Breast epithelium (tissue), 4 donors: Measurements from ENCODE around the gene SS18L1. TPM values are rescaled to one million over a fixed set of nuclear protein-coding genes. Genes with fewer than 3 reads are reported as not detected.

Experiments
- DNase-seq, 2 donors: peaks; one replicate each; pipeline ENCODE4 v3.0.0-alpha.2; 2019; ENCODE audit warnings: low spot score in 2 of 2
- H3K27ac ChIP-seq, 2 donors: fragments of 200-600 bp; sonication (generic) in 1 of 2; one replicate each; pipeline ENCODE4 v1.5.1; 2016 to 2019; ENCODE audit warnings: mild to moderate bottlenecking in 1 of 2
- H3K27me3 ChIP-seq, 2 donors: fragments of 200-600 bp; sonication (generic) in 1 of 2; one replicate each; pipeline versions ENCODE4 v1.5.1 to v1.6.0; 2017 to 2019; ENCODE audit warnings: control low read depth in 1 of 2, mild to moderate bottlenecking in 1 of 2
- H3K36me3 ChIP-seq: fragments of 200-600 bp; one replicate; pipeline ENCODE4 v1.5.1; 2019
- H3K4me1 ChIP-seq, 2 donors: fragments of 200-600 bp; sonication (generic); one replicate each; pipeline ENCODE4 v1.5.1; 2016 to 2019; ENCODE audit warnings: control low read depth in 1 of 2
- H3K4me3 ChIP-seq, 3 donors: fragments of 200-600 bp; sonication (generic); 1 replicate in 2 of 3; 2 replicates in 1 of 3; pipeline ENCODE4 v1.5.1; 2016 to 2019; ENCODE audit warnings: mild to moderate bottlenecking in 3 of 3, moderate library complexity in 2 of 3
- H3K9me3 ChIP-seq, 2 donors: fragments of 200-600 bp; sonication (generic) in 1 of 2; one replicate each; pipeline ENCODE4 v1.5.1; 2016 to 2019; ENCODE audit warnings: control low read depth in 1 of 2
- POLR2A ChIP-seq: fragments of 450-650 bp; IDR thresholded peaks from one replicate; pipeline ENCODE4 v1.6.1; 2016; ENCODE audit warnings: antibody characterized with exemption, mild to moderate bottlenecking, moderate library complexity
- POLR2AphosphoS5 ChIP-seq, 3 donors: sonication (generic); formaldehyde crosslinking; IDR thresholded peaks; one replicate each; pipeline ENCODE4 v1.6.1; 2017; ENCODE audit warnings: antibody characterized with exemption in 3 of 3
- intact Hi-C: fragments of 100-400 bp; cut with DNase I; formaldehyde crosslinking; loops from one replicate; pipeline ENCODE4 v1.15.1; 2023; ENCODE audit warnings: low total_unique reads
- total RNA-seq, 3 donors: library from RNA; depleted of rRNA; stranded (reverse); fragments of >200 nt; gene quantifications; one replicate each; pipeline ENCODE4 v1.1.0, GENCODE V29; 2016
- TF ChIP-seq, protein P1 (sequence below), 3 donors: fragments of 450-650 bp; IDR thresholded peaks; one replicate each; pipeline ENCODE4 v1.5.1; 2016 to 2017; ENCODE audit warnings: antibody characterized with exemption in 3 of 3, mild to moderate bottlenecking in 3 of 3, moderate library complexity in 3 of 3

The SS18L1 gene
- total RNA-seq, 3 donors from 2014 or later, result 12.5 to 18.4 (median 14.4) TPM

DNA sequence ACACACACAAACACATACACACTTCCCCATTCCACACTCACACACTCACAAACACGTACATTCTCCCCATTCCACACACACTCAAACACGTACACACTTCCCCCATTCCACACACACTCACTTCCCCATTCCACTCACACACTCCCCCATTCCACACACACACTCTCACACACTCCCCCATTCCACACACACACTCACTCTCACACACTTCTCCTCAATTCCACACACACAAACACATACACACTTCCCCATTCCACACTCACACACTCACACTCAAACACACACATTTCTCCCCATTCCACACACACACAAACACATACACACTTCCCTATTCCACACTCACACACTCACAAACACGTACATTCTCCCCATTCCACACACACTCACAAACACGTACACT lies 86.1 kb downstream of the SS18L1 start:
- no peaks in the 10 kb centered on the region for H3K4me1 ChIP-seq
- intact Hi-C loops, result no loop called here
- TF ChIP-seq POLR2A (no peak), POLR2AphosphoS5 (IDR thresholded peaks at IDR 0.05) (no peak)
- TF ChIP-seq, protein P1, sequence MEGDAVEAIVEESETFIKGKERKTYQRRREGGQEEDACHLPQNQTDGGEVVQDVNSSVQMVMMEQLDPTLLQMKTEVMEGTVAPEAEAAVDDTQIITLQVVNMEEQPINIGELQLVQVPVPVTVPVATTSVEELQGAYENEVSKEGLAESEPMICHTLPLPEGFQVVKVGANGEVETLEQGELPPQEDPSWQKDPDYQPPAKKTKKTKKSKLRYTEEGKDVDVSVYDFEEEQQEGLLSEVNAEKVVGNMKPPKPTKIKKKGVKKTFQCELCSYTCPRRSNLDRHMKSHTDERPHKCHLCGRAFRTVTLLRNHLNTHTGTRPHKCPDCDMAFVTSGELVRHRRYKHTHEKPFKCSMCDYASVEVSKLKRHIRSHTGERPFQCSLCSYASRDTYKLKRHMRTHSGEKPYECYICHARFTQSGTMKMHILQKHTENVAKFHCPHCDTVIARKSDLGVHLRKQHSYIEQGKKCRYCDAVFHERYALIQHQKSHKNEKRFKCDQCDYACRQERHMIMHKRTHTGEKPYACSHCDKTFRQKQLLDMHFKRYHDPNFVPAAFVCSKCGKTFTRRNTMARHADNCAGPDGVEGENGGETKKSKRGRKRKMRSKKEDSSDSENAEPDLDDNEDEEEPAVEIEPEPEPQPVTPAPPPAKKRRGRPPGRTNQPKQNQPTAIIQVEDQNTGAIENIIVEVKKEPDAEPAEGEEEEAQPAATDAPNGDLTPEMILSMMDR (IDR thresholded peaks at IDR 0.05), result no peak
- peaks cover 0 to 25% of the 10 kb centered on the region in 2 donors for H3K27me3 ChIP-seq
- no peak for DNase-seq
- H3K4me3 ChIP-seq, result no peak overlapping the region
- H3K27ac ChIP-seq, result no peak overlapping the region
- no peaks in the 10 kb centered on the region for H3K9me3 ChIP-seq
- no peaks in the 10 kb centered on the region for H3K36me3 ChIP-seq

DNA sequence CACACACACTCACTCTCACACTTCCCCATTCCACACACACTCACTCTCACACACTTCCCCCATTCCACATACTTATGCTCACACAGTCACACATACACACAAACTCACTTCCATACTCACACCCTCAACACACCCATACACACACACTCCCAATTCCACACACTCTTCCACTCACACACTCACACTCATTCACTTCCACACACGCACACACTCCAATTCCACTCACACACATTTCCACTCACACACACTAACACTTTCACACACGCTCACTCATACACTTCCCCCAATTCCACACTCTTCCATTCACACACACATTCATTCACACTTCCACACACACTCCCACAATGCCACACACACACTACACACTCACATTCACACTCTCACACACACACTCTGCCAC lies 86.7 kb downstream of the SS18L1 start:
- no peaks in the 10 kb centered on the region for H3K4me1 ChIP-seq
- no peak overlapping the region for H3K27ac ChIP-seq
- peaks cover 0 to 20% of the 10 kb centered on the region in 2 donors for H3K27me3 ChIP-seq
- intact Hi-C loops, result no loop called here
- no peaks in the 10 kb centered on the region for H3K9me3 ChIP-seq
- no peak for TF ChIP-seq POLR2A
- no peak for TF ChIP-seq POLR2AphosphoS5 (IDR thresholded peaks at IDR 0.05)
- TF ChIP-seq, protein P1 (IDR thresholded peaks at IDR 0.05), result no peak
- DNase-seq, result no peak
- H3K4me3 ChIP-seq, result no peak overlapping the region
- no peaks in the 10 kb centered on the region for H3K36me3 ChIP-seq

DNA sequence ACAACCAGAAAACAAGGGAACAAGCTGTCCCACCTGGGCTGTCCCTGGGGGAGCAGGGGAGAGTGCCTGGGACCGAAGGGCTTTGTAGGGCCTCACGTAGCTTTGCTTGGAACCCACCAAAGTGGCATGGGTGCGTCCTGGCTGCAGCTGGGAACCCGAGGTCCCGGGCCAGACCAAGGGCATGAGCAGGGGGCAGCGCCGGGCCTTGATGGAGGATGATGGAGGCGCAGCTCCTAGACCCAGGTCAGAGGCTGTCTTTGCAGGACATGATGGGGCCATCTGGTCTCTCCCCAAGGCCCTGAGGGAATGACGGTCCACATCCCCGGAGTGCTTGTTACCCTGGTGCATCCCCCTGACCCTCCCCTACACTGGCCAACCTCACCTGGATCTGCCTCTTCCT lies 87.1 kb downstream of the SS18L1 start:
- H3K36me3 ChIP-seq, result no peaks in the 10 kb centered on the region
- intact Hi-C loops, result no loop called here
- no peaks in the 10 kb centered on the region for H3K4me1 ChIP-seq
- DNase-seq, result no peak
- H3K27ac ChIP-seq, result no peak overlapping the region
- H3K4me3 ChIP-seq, result no peak overlapping the region
- H3K9me3 ChIP-seq, result no peaks in the 10 kb centered on the region
- H3K27me3 ChIP-seq, result peaks cover 0 to 20% of the 10 kb centered on the region in 2 donors
- TF ChIP-seq POLR2A (no peak), POLR2AphosphoS5 (IDR thresholded peaks at IDR 0.05) (no peak)
- TF ChIP-seq, protein P1 (IDR thresholded peaks at IDR 0.05), result no peak

DNA sequence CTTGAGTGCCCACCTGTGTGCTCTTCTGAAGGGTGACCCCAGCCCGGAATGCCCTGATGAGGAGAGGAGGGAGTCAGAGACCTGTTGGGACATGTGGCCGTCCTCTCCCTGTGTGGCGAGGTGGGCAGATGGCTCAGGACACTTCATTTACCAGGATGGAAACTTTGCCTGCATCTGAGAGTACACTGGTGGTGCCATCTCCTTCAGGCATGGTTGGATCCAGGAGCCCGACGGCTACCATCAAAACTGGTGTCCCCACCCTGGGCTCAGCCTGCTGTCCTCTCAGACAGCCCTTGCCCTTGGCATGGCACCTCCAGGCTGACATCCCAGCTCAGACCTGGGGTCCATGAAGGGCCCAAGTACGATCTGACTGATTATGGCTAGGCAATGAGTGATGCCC lies 87.7 kb downstream of the SS18L1 start:
- H3K9me3 ChIP-seq, result no peaks in the 10 kb centered on the region
- H3K27me3 ChIP-seq, result peaks cover 0 to 17% of the 10 kb centered on the region in 2 donors
- no peak overlapping the region for H3K27ac ChIP-seq
- H3K4me3 ChIP-seq, result no peak overlapping the region
- intact Hi-C loops, result no loop called here
- no peaks in the 10 kb centered on the region for H3K36me3 ChIP-seq
- TF ChIP-seq POLR2A, result no peak
- TF ChIP-seq, protein P1 (IDR thresholded peaks at IDR 0.05), result no peak
- no peak for TF ChIP-seq POLR2AphosphoS5 (IDR thresholded peaks at IDR 0.05)
- no peak for DNase-seq
- no peaks in the 10 kb centered on the region for H3K4me1 ChIP-seq

Other genes starting within 250 kb of the SS18L1 start
- 10 to 100 TPM; 11.1 to 13.0 (median 12.7) TPM for gene TAF4, start 77.9 kb upstream of the SS18L1 start, total RNA-seq
- gene LSM14B, start 21.3 kb upstream of the SS18L1 start, total RNA-seq, result 10 to 100 TPM; 20.6 to 26.5 (median 25.6) TPM
- gene PSMA7, start 375 bp upstream of the SS18L1 start, total RNA-seq, result 100 to 1,000 TPM; 200 to 579 (median 380) TPM
- gene MTG2, start 39.3 kb downstream of the SS18L1 start, total RNA-seq, result 10 to 100 TPM; 16.3 to 32.1 (median 25.6) TPM
- not detected for gene HRH3, start 76.5 kb downstream of the SS18L1 start, total RNA-seq
- gene OSBPL2, start 94.8 kb downstream of the SS18L1 start, total RNA-seq, result 10 to 100 TPM; 25.0 to 46.1 (median 38.0) TPM
- gene ADRM1, start 159.2 kb downstream of the SS18L1 start, total RNA-seq, result 100 to 1,000 TPM in 2 of 3 donors, 10 to 100 TPM in 1; 80.2 to 131 (median 105) TPM
- gene LAMA5, start 223.5 kb downstream of the SS18L1 start, total RNA-seq, result 100 to 1,000 TPM in 1 of 3 donors, 10 to 100 TPM in 2; 16.6 to 114 (median 53.3) TPM
- gene RPS21, start 243.3 kb downstream of the SS18L1 start, total RNA-seq, result 1,000 to 10,000 TPM; 1,723 to 3,116 (median 2,974) TPM